NOMO-1 (cell line): ENCODE results near the gene STYXL1.
"Not testable (repeated sequence)": the region's sequence is repeated elsewhere in the genome, so short reads cannot be mapped to it uniquely, and the experiment has no call there.

Experiments
- DNase-seq, 2 experiments: peaks; one replicate each; lab custom pipeline; 2025; ENCODE audit not compliant: unreplicated experiment in 2 of 2; lab: John Stamatoyannopoulos, UW

Gene STYXL1

GRCh38 chr7:76066716-76067503, 19.1 kb upstream of the STYXL1 start:
- no peak for DNase-seq

DNA sequence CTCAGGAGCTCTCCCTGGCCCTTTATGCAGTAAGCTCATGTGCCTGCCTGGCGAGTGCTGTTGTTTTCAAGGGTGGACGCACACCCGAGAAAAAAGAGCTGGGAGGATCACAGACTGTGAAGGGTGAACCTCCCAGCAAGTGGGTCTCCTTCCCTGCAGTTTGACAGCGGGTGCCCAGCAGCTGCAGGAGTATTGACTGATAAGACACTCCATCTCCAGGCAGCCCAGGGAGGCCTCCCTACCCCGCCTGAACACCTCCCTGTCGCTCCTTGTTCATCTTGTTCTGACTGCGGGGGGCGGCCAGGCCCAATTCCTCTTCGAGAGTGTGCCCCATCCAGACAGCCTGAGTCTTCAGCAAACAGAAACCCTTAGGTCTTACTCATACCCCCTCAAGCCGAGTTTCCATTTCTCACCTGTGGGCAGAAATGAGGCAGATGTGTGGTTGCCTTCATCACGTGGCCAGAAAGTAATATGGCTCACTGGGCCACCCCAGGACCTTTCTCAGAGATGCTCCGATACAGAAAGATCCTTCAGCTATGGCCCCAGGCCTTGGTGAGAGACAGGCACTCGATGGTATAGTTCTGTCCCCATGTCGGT, 17.3 kb upstream of the STYXL1 start:
- no peak for DNase-seq

DNA sequence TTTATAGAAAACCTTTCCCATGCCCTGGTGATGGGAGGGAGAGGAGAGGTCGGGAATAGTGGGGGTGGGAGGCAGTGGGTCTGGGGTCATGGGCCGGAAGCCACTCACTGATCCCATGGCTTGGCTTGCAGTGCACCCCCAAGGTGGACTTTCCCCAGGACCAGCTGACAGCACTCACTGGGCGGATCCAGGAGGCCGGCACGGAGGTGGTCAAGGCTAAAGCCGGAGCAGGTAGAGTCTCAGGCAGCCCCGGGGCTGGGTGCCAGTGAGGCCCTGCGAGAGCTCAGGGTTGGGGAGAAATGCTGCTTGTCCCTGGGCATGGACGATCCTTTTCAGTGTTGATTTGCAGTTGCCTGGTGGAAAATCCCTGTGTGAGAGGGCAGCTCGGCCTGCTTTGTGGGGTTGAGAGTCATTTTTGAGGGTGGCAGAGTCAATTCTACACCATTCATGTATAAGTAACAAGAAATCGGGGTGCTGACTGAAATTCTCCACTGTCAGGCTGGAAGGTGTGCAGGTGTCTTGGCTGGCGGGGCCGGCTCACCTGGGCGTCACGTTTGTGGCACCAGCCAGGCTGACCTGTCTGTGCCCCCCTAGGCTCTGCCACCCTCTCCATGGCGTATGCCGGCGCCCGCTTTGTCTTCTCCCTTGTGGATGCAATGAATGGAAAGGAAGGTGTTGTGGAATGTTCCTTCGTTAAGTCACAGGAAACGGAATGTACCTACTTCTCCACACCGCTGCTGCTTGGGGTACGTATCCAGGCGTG, 16.6 kb upstream of the STYXL1 start:
- no peak for DNase-seq

- DNase-seq = no peak
Observed at GRCh38 chr7:76063525-76063924, 15.7 kb upstream of the STYXL1 start.

DNA sequence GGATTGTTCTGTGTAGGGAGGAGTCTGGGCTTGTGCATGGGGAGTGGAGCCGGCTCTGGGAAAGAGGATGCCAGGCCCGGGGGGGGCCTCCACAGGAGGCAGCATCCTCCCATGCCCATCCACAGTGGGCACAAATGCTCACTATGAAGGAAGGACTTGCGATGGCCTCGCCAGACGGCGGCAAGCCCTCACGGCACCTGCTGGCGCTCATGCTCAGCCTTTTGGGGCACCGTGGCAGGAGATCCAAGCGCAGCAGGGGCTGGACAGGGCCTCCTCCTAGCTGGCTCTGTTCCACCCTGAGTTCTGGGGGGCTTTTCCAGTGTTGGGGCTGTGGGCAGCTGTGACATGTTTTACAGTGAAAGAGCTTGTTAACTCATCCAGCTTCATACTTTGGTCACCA, 15.3 kb upstream of the STYXL1 start:
- no peak for DNase-seq

GRCh38 chr7:76062254-76062653, 14.5 kb upstream of the STYXL1 start:
- no peak for DNase-seq

DNA sequence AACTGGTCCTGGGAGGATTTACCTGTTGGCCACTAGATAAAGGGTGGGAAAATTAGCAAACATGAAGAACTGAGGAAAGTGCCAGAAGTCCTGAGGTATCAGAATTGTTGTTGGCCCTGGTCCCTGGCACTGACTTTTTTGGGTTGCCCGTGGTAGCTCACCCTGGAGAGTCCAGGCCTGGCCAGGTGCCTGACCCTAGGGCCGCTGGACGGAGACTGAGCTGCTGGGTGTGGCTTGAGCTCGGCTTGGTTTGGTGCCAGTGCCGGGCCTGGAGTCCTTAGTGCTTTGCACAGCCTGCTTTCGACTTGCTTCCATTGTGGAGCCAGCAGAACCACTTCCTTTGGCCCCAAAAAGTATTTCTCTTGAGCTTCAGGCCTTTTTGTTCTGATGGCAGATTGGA, 13.0 kb upstream of the STYXL1 start:
- DNase-seq = no peak

- DNase-seq = not testable (repeated sequence)
Observed at GRCh38 chr7:76058745-76059144, 10.9 kb upstream of the STYXL1 start.

DNA sequence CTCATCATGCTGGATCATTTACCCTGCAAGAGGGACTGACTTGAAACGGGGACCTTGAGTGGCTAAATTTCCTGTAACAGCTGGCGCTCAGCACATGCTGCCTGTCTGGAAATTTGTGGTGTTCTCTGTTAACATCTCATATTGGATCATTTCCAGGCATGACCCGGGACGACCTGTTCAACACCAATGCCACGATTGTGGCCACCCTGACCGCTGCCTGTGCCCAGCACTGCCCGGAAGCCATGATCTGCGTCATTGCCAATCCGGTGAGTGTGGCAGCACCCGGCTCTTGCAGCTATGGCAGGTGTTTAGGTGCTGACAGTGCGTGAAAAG, 10.0 kb upstream of the STYXL1 start:
- DNase-seq = no peak

DNA sequence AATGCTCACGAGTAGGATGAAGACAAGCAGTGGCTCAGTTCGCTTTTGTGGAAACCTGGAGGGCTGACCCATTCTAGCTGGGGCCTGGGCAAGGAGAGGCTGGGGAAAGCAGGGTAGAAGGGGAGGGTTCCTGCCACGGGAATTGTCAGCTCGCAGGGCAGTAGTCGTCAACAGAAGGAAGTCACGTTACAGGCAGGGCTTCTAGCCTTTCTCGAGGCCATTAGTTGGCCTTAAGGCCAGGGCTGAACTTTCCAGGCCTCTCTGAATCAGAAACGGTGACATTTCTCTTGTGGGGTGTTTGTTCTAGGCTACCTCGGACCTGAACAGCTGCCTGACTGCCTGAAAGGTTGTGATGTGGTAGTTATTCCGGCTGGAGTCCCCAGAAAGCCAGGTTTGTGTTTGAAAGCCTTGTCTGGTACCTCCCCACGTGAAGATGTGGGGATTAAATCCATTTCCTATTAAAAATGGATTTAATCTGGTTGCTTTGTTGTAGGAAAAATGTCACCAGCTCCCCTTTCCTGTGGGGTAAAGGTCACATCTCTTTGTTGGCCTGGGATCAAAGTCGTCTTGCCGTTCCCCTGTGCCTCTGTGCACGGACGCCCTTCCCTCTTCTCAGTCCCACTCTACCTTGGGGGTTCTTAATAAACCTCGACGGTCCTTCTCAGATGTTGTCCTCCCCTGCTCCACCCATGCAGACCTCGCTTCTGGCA, 9.5 kb upstream of the STYXL1 start:
- DNase-seq = no peak

GRCh38 chr7:76056241-76056640, 8.4 kb upstream of the STYXL1 start:
- no peak for DNase-seq

DNA sequence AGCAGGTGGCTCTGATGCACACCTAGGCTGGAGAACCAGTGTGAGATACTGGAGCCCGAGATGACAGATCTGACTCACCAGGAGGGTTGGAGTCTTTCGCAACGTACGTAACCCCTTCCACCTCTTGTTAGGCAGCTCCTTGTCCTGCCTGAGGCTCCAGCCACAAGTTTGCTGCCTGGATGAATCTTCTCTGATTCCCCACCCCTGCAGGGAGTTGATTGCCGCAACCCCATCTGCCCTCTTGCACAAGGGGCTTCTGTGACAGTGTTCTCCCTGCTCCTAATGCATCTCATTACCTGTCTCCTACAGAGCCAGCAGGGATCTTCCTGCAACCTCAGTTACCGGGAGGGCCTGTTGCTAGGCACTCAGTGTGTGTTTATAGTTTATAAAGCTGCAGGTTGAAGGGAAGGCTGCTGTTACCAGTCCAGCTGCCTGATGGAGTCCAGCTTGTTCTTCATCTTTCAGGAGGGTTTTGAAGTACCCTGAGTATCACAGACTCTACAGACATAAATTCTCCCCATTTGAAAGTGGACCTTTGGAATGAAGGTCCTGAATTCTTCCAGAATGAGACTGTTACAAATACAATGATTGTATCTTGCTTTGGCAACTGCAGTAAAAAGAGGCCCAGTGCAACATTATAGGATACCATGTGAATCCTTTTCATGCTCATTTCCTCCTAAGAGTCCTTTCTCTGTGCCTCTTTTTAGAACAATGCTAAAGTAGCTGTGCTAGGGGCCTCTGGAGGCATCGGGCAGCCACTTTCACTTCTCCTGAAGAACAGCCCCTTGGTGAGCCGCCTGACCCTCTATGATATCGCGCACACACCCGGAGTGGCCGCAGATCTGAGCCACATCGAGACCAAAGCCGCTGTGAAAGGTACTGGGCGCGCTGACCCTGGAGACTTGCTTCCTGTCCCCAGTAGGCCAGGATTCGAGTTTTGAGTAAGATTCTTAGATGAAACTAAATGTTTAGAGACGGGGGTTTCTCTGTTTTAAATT, 6.6 kb upstream of the STYXL1 start:
- peak; percentile 89 to 98 for DNase-seq

DNA sequence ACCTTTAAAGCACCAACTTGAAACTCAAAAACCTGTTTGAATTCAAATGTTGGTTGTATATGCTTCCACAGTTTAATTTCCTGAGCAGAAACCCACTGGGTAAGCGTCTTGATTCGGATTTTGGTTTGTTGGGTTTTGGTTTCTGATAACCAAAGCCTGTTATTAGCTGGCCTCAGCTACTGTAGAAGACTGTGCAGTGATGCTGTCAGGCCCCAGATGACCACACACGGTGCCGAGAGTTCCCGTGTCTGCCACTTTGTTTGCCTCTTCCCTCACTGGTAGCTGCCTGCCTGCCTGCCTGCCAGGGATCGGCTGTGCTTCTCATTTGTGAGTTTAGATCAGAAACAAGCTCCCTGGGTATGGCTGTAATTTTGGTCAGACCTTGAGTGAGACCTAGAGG, 5.7 kb upstream of the STYXL1 start:
- no peak for DNase-seq

DNA sequence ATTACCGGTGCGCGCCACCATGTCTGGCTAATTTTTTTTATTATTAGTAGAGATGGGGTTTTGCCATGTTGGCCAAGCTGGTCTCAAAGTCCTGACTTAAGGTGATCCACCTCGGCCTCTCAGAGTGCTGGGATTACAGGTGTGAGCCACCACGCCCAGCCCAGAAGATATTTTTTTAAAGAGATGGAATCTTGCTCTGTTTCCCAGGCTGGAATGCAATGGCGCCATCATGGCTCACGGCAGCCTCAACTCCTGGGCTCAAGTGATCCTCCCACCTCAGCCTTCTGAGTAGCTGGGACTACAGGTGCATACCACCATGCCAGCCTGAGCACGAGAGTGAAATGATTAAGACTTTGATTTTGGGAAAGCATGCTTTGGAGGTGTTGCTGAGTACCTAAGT, 4.9 kb upstream of the STYXL1 start:
- not testable (repeated sequence) for DNase-seq

DNA sequence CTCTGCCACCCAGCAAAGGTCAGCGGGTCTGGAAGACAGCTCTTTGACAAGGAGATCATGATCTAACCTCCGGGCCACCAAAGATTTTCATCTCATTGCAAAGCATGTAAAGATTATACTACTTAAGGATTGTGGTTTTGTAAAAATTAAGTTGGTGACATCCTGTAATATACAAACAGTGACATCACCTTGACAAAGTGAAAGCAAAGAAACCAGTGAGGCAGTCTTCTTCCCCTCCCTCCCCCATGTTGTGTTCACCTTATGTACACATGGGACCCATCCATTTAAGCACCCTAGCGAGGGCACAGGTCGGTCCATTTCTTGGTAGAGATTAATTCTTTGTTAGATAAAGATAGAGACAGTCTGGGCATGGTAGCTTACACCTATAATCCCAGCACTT, 4.0 kb upstream of the STYXL1 start:
- DNase-seq = no peak

GRCh38 chr7:76050545-76050944, 2.7 kb upstream of the STYXL1 start:
- DNase-seq = no peak

DNA sequence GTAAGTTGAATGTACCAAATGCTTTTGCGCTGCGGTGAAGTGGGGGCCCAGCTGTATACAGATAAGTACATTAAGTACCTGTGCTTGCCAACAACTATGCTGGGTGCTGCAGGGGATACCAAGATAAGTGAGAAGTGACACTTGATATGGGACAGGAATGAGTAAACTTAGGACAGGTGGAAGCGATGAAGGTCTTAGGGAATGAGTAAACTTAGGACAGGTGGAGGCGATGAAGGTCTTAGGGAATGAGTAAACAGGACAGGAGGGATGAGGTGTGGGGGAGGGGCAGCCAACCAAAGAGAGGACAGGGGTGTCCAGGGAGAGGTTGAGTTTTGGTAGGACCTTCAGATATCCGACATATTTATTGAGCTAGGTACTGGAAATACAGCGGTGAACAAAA, 1.5 kb upstream of the STYXL1 start:
- DNase-seq = no peak

- DNase-seq = peak; percentile 50 to 75
Observed at GRCh38 chr7:76048668-76048988, 828 bp upstream of the STYXL1 start.

DNA sequence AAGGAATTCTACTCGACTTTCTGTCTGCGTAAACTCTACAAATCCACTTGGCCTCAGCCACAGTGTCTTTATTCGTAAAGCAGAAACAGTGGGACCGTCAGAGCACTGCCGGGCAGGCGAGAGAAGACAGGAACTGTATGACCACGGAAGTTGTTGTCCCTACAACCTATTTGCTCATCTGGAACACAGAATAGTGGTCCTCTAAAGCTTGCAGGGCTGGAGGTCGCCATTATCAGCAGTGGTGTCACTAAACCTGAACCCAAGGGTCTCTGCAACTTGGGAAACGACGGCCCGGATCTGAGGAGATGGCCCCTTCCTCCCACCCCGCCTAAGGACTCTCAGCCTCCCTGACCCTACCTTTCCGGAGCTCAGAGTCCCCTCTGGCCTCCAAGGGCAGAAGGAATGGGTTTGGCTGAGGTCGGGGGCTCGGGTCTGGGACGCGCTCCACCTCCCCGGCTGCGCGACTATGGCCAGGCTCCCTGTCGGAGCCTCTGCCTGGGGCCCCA, 442 bp downstream of the STYXL1 start:
- peak; percentile 56 to 70 for DNase-seq

DNA sequence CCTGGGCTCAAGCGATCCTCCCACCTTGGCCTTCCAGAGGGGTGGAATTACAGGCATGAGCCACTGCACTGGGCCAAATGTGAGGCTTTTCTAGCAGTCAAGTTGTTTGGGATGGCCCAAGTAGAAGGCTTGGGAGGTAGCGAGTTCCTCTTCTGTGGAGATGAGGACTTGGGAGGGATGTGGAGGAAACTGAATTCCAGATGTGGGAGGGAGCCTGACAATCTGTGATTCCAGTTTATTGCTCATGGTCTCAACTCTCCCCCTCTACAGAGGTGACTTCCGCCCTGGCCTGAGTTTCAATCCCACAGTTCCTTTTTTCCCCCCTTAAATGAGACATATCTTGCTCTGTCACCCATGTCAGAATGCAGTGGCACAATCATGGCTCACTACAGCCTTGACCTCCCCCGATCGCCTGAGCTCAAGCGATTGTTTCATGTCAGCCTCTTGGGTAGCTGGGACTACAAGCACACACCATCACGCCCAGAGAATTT, 3.4 kb downstream of the STYXL1 start:
- DNase-seq = no peak
